Karpas-422 (cell line): ENCODE measurements around the gene CHST13. TPM values are rescaled to one million over a fixed set of nuclear protein-coding genes. Genes with fewer than 3 reads are reported as not detected.

Experiments
- DNase-seq: peaks from one replicate; pipeline ENCODE4 v3.0.0-alpha.2; 2015
- H2AFZ ChIP-seq: fragments of 200-600 bp; sonication (generic); 2 replicates; pipeline ENCODE4 v1.6.1; 2014; ENCODE audit warnings: antibody characterized with exemption, low read length, mixed read lengths
- H3K27ac ChIP-seq: fragments of 200-600 bp; sonication (generic); 2 replicates; pipeline ENCODE4 v1.5.1; 2014; ENCODE audit warnings: mild to moderate bottlenecking, low read length, moderate library complexity
- H3K27me3 ChIP-seq: fragments of 200-600 bp; sonication (generic); 2 replicates; pipeline ENCODE4 v1.6.1; 2014; ENCODE audit warnings: low read length, mixed read lengths
- H3K36me3 ChIP-seq: fragments of 200-600 bp; sonication (generic); 2 replicates; pipeline ENCODE4 v1.6.1; 2014; ENCODE audit warnings: low read length, mixed read lengths; ENCODE audit not compliant: insufficient read depth
- H3K4me1 ChIP-seq: fragments of 200-600 bp; sonication (generic); 2 replicates; pipeline ENCODE4 v1.6.1; 2014; ENCODE audit warnings: mild to moderate bottlenecking, low read length, mixed read lengths
- H3K4me2 ChIP-seq: fragments of 200-600 bp; sonication (generic); 2 replicates; pipeline ENCODE4 v1.6.1; 2014; ENCODE audit warnings: low read length, low read depth, mild to moderate bottlenecking; ENCODE audit not compliant: poor library complexity, severe bottlenecking
- H3K4me3 ChIP-seq: fragments of 200-600 bp; sonication (generic); 2 replicates; pipeline ENCODE4 v1.5.1; 2014; ENCODE audit warnings: mild to moderate bottlenecking, antibody characterized with exemption, low read length, mixed read lengths
- H3K79me2 ChIP-seq: fragments of 200-600 bp; sonication (generic); 2 replicates; pipeline ENCODE4 v1.6.1; 2014; ENCODE audit warnings: mild to moderate bottlenecking, low read length, mixed read lengths
- H3K9ac ChIP-seq: fragments of 200-600 bp; sonication (generic); 2 replicates; pipeline ENCODE4 v1.6.0; 2014; ENCODE audit warnings: low read length
- H3K9me2 ChIP-seq: fragments of 200-600 bp; sonication (generic), shearing (Covaris generic); replicated peaks from 2 replicates; pipeline ENCODE4 v1.6.0; 2014; ENCODE audit warnings: mild to moderate bottlenecking, low read length, moderate library complexity; ENCODE audit not compliant: insufficient read depth
- H3K9me3 ChIP-seq: fragments of 300-700, 200-600 bp; sonication (generic); 2 replicates; pipeline ENCODE4 v1.6.1; 2014; ENCODE audit warnings: low read length, mixed read lengths
- H4K20me1 ChIP-seq: fragments of 200-600 bp; sonication (generic); 2 replicates; pipeline ENCODE4 v1.6.1; 2014; ENCODE audit warnings: mild to moderate bottlenecking, antibody characterized with exemption, low read length, low read depth; ENCODE audit not compliant: insufficient read depth
- total RNA-seq: library from RNA; depleted of rRNA; stranded (reverse); fragments of >200 nt; shearing (Covaris generic); gene quantifications from 2 replicates; pipeline ENCODE4 v1.2.3, GENCODE V29; 2014; ENCODE audit warnings: low replicate concordance

The CHST13 gene
- total RNA-seq, 1 experiment from 2014 or later = not detected

GRCh38 chr3:126485956-126486355, 38.0 kb upstream of the CHST13 start:
- H3K4me1 ChIP-seq = no peaks in the 10 kb centered on the region
- no peaks in the 10 kb centered on the region for H4K20me1 ChIP-seq
- H3K4me3 ChIP-seq = no peak overlapping the region
- H3K79me2 ChIP-seq = no peaks in the 10 kb centered on the region
- no peak for DNase-seq
- no peak overlapping the region for H3K9ac ChIP-seq
- no peaks in the 10 kb centered on the region for H3K36me3 ChIP-seq
- H3K9me2 ChIP-seq = no peaks in the 10 kb centered on the region
- no peak overlapping the region for H3K4me2 ChIP-seq
- no peaks in the 10 kb centered on the region for H3K27me3 ChIP-seq
- H2AFZ ChIP-seq = no peak overlapping the region
- no peaks in the 10 kb centered on the region for H3K9me3 ChIP-seq
- no peak overlapping the region for H3K27ac ChIP-seq

GRCh38 chr3:126486360-126486847, 37.6 kb upstream of the CHST13 start:
- no peaks in the 10 kb centered on the region for H4K20me1 ChIP-seq
- H3K9me3 ChIP-seq = no peaks in the 10 kb centered on the region
- H3K36me3 ChIP-seq = no peaks in the 10 kb centered on the region
- no peak overlapping the region for H3K4me3 ChIP-seq
- DNase-seq = no peak
- no peak overlapping the region for H3K9ac ChIP-seq
- no peak overlapping the region for H2AFZ ChIP-seq
- H3K27me3 ChIP-seq = no peaks in the 10 kb centered on the region
- H3K4me2 ChIP-seq = no peak overlapping the region
- H3K9me2 ChIP-seq = no peaks in the 10 kb centered on the region
- no peaks in the 10 kb centered on the region for H3K4me1 ChIP-seq
- no peaks in the 10 kb centered on the region for H3K79me2 ChIP-seq
- H3K27ac ChIP-seq = no peak overlapping the region

DNA sequence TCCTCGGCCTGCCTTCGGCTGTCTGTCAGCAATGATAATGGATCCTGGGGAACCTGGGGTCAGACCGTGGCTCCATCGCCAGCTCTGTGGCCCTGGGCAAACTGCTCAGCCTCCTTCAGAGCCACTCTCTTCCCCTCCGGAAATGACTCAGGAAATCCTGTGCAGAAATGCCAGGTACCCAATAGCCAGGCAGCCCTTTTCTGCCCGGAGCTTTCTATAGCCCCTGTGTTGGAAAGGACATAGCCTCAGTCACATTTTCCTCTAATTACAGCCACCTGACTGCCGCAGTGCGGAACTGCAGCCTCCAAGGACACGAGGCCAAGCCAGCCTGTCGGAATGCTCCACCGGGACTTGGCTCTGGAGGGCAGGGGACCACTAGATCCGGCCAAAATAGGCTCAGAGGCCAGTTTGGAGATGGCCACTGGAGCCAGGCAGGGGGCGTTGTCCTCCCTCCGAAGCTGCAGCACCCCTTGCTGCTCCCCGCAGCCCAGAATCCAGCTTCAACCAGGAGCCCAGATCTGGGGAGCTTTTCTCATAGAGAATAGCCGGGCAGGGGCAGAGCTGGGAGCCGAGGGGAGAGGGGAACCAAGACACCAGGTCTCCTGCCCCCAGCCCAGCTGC, 36.7 kb upstream of the CHST13 start:
- no peaks in the 10 kb centered on the region for H3K79me2 ChIP-seq
- no peaks in the 10 kb centered on the region for H3K9me3 ChIP-seq
- no peak overlapping the region for H3K4me3 ChIP-seq
- H3K4me2 ChIP-seq = no peak overlapping the region
- no peak overlapping the region for H3K9ac ChIP-seq
- no peaks in the 10 kb centered on the region for H3K4me1 ChIP-seq
- no peaks in the 10 kb centered on the region for H3K27me3 ChIP-seq
- no peaks in the 10 kb centered on the region for H3K9me2 ChIP-seq
- no peaks in the 10 kb centered on the region for H3K36me3 ChIP-seq
- H4K20me1 ChIP-seq = no peaks in the 10 kb centered on the region
- DNase-seq = no peak
- no peak overlapping the region for H2AFZ ChIP-seq
- no peak overlapping the region for H3K27ac ChIP-seq

DNA sequence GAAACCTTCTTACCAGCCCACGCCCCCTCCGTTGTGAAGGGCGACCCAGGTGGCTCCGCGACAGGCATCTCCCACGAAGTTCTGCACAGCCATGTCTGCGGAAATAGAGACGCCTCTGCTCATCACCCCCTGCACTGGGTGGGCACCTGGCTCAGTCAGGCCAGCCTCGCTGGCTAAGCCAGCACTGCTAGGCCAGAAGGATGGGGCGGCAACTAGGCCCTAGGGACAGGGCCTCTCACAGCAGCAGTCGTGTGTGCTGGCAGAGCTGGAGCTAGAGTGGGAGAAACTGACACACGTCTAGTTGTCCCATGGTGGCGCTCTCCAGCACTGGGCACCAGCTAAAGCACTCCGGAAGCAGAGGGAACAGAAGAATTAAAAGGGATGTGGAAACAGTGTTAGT, 35.8 kb upstream of the CHST13 start:
- H2AFZ ChIP-seq = no peak overlapping the region
- no peaks in the 10 kb centered on the region for H3K79me2 ChIP-seq
- no peak overlapping the region for H3K4me2 ChIP-seq
- no peaks in the 10 kb centered on the region for H3K36me3 ChIP-seq
- H4K20me1 ChIP-seq = no peaks in the 10 kb centered on the region
- H3K9me2 ChIP-seq = no peaks in the 10 kb centered on the region
- DNase-seq = no peak
- H3K4me1 ChIP-seq = no peaks in the 10 kb centered on the region
- no peaks in the 10 kb centered on the region for H3K27me3 ChIP-seq
- no peak overlapping the region for H3K27ac ChIP-seq
- no peak overlapping the region for H3K9ac ChIP-seq
- no peaks in the 10 kb centered on the region for H3K9me3 ChIP-seq
- no peak overlapping the region for H3K4me3 ChIP-seq

- no peak overlapping the region for H3K9ac ChIP-seq
- H3K4me2 ChIP-seq = no peak overlapping the region
- H3K27ac ChIP-seq = no peak overlapping the region
- no peaks in the 10 kb centered on the region for H4K20me1 ChIP-seq
- no peak overlapping the region for H2AFZ ChIP-seq
- DNase-seq = no peak
- no peaks in the 10 kb centered on the region for H3K79me2 ChIP-seq
- no peaks in the 10 kb centered on the region for H3K36me3 ChIP-seq
- H3K4me3 ChIP-seq = no peak overlapping the region
- H3K9me3 ChIP-seq = no peaks in the 10 kb centered on the region
- no peaks in the 10 kb centered on the region for H3K4me1 ChIP-seq
- no peaks in the 10 kb centered on the region for H3K27me3 ChIP-seq
- H3K9me2 ChIP-seq = no peaks in the 10 kb centered on the region
These were observed 34.9 kb upstream of the CHST13 start for GRCh38 chr3:126488886-126489569.

GRCh38 chr3:126490619-126491018, 33.3 kb upstream of the CHST13 start:
- Histone ChIP-seq H3K79me2 (no peaks in the 10 kb centered on the region), H3K27me3 (no peaks in the 10 kb centered on the region), H2AFZ (no peak overlapping the region), H3K4me2 (no peak overlapping the region), H3K9me2 (no peaks in the 10 kb centered on the region), H3K9me3 (no peaks in the 10 kb centered on the region), H3K4me3 (no peak overlapping the region), H3K27ac (no peak overlapping the region), H4K20me1 (no peaks in the 10 kb centered on the region), H3K9ac (no peak overlapping the region), H3K4me1 (no peaks in the 10 kb centered on the region), H3K36me3 (no peaks in the 10 kb centered on the region)
- DNase-seq = no peak

GRCh38 chr3:126491221-126492013, 32.5 kb upstream of the CHST13 start:
- Histone ChIP-seq H4K20me1 (no peaks in the 10 kb centered on the region), H3K27ac (no peak overlapping the region), H3K9me3 (no peaks in the 10 kb centered on the region), H3K4me3 (no peak overlapping the region), H3K27me3 (no peaks in the 10 kb centered on the region), H3K4me1 (no peaks in the 10 kb centered on the region), H3K9ac (no peak overlapping the region), H3K4me2 (no peak overlapping the region), H3K79me2 (no peaks in the 10 kb centered on the region), H3K9me2 (no peaks in the 10 kb centered on the region), H3K36me3 (no peaks in the 10 kb centered on the region), H2AFZ (no peak overlapping the region)
- DNase-seq = no peak

DNA sequence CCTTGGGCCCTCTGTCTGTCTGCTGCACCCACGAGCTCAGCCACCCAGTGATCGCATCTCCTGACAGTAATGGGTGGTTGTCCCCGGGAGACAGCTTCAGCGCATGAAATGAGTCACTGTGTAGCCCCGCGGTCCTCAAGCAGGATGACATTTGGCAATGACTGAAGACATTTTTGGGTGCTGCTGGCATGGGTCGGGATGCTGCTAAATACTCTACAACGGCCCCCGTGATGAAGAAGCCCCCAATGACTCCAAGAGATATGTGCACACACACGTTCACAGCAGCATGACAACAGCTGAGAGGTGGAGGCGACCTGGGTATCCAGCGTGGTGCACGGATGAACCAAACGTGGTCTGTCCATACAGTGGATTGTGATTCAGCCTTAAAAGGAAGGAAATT, 30.9 kb upstream of the CHST13 start:
- H3K79me2 ChIP-seq = no peaks in the 10 kb centered on the region
- no peaks in the 10 kb centered on the region for H3K36me3 ChIP-seq
- DNase-seq = no peak
- H3K4me3 ChIP-seq = no peak overlapping the region
- no peak overlapping the region for H2AFZ ChIP-seq
- H3K9ac ChIP-seq = no peak overlapping the region
- no peaks in the 10 kb centered on the region for H3K9me2 ChIP-seq
- H3K27ac ChIP-seq = no peak overlapping the region
- no peaks in the 10 kb centered on the region for H3K9me3 ChIP-seq
- no peaks in the 10 kb centered on the region for H3K4me1 ChIP-seq
- H3K4me2 ChIP-seq = no peak overlapping the region
- H4K20me1 ChIP-seq = no peaks in the 10 kb centered on the region
- no peaks in the 10 kb centered on the region for H3K27me3 ChIP-seq
